Tibial nerve (tissue), 4 donors: ENCODE results near the gene IPO5.

Source experiments
- EP300 ChIP-seq, 2 donors: sonication (generic); formaldehyde crosslinking; IDR thresholded peaks; one replicate each; pipeline ENCODE4 v1.6.1; 2017; ENCODE audit warnings: antibody characterized with exemption in 2 of 2, mild to moderate bottlenecking in 1 of 2
- POLR2A ChIP-seq, 2 donors: fragments of 450-650 bp; IDR thresholded peaks; one replicate each; pipeline ENCODE4 v1.6.1; 2017; ENCODE audit warnings: antibody characterized with exemption in 2 of 2, mild to moderate bottlenecking in 2 of 2, moderate library complexity in 2 of 2
- TF ChIP-seq, protein P1 (sequence below), 5 experiments: fragments of 200-600 bp in 3 of 5; fragments of 450-650 bp in 2 of 5; sonication (generic) in 3 of 5; IDR thresholded peaks; one replicate each; pipeline ENCODE4 v1.5.1; 2016 to 2019; ENCODE audit warnings: antibody characterized with exemption in 5 of 5, mild to moderate bottlenecking in 3 of 5, moderate library complexity in 2 of 5

- TF ChIP-seq, protein P1, sequence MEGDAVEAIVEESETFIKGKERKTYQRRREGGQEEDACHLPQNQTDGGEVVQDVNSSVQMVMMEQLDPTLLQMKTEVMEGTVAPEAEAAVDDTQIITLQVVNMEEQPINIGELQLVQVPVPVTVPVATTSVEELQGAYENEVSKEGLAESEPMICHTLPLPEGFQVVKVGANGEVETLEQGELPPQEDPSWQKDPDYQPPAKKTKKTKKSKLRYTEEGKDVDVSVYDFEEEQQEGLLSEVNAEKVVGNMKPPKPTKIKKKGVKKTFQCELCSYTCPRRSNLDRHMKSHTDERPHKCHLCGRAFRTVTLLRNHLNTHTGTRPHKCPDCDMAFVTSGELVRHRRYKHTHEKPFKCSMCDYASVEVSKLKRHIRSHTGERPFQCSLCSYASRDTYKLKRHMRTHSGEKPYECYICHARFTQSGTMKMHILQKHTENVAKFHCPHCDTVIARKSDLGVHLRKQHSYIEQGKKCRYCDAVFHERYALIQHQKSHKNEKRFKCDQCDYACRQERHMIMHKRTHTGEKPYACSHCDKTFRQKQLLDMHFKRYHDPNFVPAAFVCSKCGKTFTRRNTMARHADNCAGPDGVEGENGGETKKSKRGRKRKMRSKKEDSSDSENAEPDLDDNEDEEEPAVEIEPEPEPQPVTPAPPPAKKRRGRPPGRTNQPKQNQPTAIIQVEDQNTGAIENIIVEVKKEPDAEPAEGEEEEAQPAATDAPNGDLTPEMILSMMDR (IDR thresholded peaks at IDR 0.05): no peak
- no peak for TF ChIP-seq POLR2A (IDR thresholded peaks at IDR 0.05)
- no peak for TF ChIP-seq EP300 (IDR thresholded peaks at IDR 0.05)
Observed at GRCh38 chr13:97936036-97936435, 17.4 kb upstream of the IPO5 start.
